MCF 10A (cell line): ENCODE results near the gene RIC8B. TPM values are rescaled to one million over a fixed set of nuclear protein-coding genes. Genes with fewer than 3 reads are reported as not detected.

Source experiments
- BruUV-seq: library from RNA; stranded (reverse); fragments of 400-500 nt; replicated peaks from 2 replicates; lab custom pipeline; 2021; lab: Mats Ljungman, UMichigan
- CTCF ChIA-PET: fragments of 300-600 bp; sonication (Branson Sonifier 250); formaldehyde crosslinking; extraction: SDS; loops from one replicate; lab custom pipeline; 2021; ENCODE audit warnings: antibody characterized with exemption, inconsistent platforms; lab: Yijun Ruan, JAX
- POLR2A ChIA-PET: fragments of 300-600, 350-650 bp; sonication (Branson Sonifier 250); formaldehyde crosslinking; extraction: SDS; loops from one replicate; lab custom pipeline; 2020; ENCODE audit warnings: antibody characterized with exemption, inconsistent platforms; lab: Yijun Ruan, JAX
- DNase-seq: peaks from one replicate; pipeline ENCODE4 v3.0.0-alpha.2; 2018; ENCODE audit not compliant: unreplicated experiment
- H3K27ac Mint-ChIP-seq: one replicate; pipeline ENCODE4 v1.8.0; 2022; ENCODE audit warnings: mild to moderate bottlenecking, low read depth, mixed read lengths; ENCODE audit not compliant: unreplicated experiment
- H3K27me3 Mint-ChIP-seq: one replicate; pipeline ENCODE4 v1.8.0; 2022; ENCODE audit warnings: mixed read lengths; ENCODE audit not compliant: insufficient read depth, unreplicated experiment
- H3K36me3 Mint-ChIP-seq: one replicate; pipeline ENCODE4 v1.8.0; 2022; ENCODE audit warnings: mild to moderate bottlenecking, moderate library complexity, mixed read lengths; ENCODE audit not compliant: insufficient read depth, unreplicated experiment
- H3K4me1 Mint-ChIP-seq: one replicate; pipeline ENCODE4 v1.8.0; 2022; ENCODE audit warnings: mixed read lengths; ENCODE audit not compliant: insufficient read depth, unreplicated experiment
- H3K4me3 Mint-ChIP-seq: one replicate; pipeline ENCODE4 v1.8.0; 2022; ENCODE audit warnings: mild to moderate bottlenecking, moderate library complexity, mixed read lengths; ENCODE audit not compliant: unreplicated experiment
- H3K9me3 Mint-ChIP-seq: one replicate; pipeline ENCODE4 v1.8.0; 2022; ENCODE audit warnings: mixed read lengths; ENCODE audit not compliant: unreplicated experiment
- CTCF ChIP-seq: fragments of 200-600 bp; IDR thresholded peaks from one replicate; pipeline ENCODE4 v1.8.0; 2022; ENCODE audit warnings: antibody characterized with exemption, mild to moderate bottlenecking; ENCODE audit not compliant: unreplicated experiment
- intact Hi-C: fragments of 100-400 bp; cut with micrococcal nuclease; formaldehyde crosslinking; loops from 2 replicates; pipeline ENCODE4 v1.14.1; 2022
- total RNA-seq: library from RNA; stranded (reverse); gene quantifications from 2 replicates; pipeline ENCODE4 v1.2.3, GENCODE V29; 2022

Gene RIC8B
- total RNA-seq, 1 experiment from 2014 or later: 10.0 TPM

- H3K36me3 Mint-ChIP-seq: peaks cover 29% of the 10 kb centered on the region
- BruUV-seq: no TSS peak
- intact Hi-C loops: no loop called here
- ChIA-PET CTCF (interaction anchor here (1.2 kb wide), 1 partner anchor 34 kb away, joined by 6 read pairs; no protein-coding TSS in a partner anchor), POLR2A (interaction anchor here (1.8 kb wide), 1 partner anchor 8 kb away, joined by 9 read pairs; no protein-coding TSS in a partner anchor)
- no peak overlapping the region for H3K4me3 Mint-ChIP-seq
- no peak for TF ChIP-seq CTCF
- H3K27me3 Mint-ChIP-seq: no peaks in the 10 kb centered on the region
- no peak overlapping the region for H3K27ac Mint-ChIP-seq
- H3K4me1 Mint-ChIP-seq: peaks cover 5% of the 10 kb centered on the region
- no peak for DNase-seq
- no peaks in the 10 kb centered on the region for H3K9me3 Mint-ChIP-seq
These were observed 110.5 kb downstream of the RIC8B start for GRCh38 chr12:106885026-106885425.

GRCh38 chr12:106885541-106886249, 111.2 kb downstream of the RIC8B start:
- H3K36me3 Mint-ChIP-seq: peaks cover 29% of the 10 kb centered on the region
- H3K27ac Mint-ChIP-seq: no peak overlapping the region
- no peak for TF ChIP-seq CTCF
- ChIA-PET CTCF (interaction anchor here (0.6 to 1.2 kb wide), 2 partner anchors 34 to 1075 kb away, joined by 3 to 6 read pairs; no protein-coding TSS in a partner anchor), POLR2A (interaction anchor here (0.6 kb wide), 1 partner anchor 508 kb away, joined by 3 read pairs; no protein-coding TSS in a partner anchor)
- intact Hi-C loops: no loop called here
- BruUV-seq: no TSS peak
- H3K4me3 Mint-ChIP-seq: no peak overlapping the region
- no peaks in the 10 kb centered on the region for H3K27me3 Mint-ChIP-seq
- H3K9me3 Mint-ChIP-seq: no peaks in the 10 kb centered on the region
- DNase-seq: no peak
- H3K4me1 Mint-ChIP-seq: peaks cover 5% of the 10 kb centered on the region

GRCh38 chr12:106886932-106887331, 112.5 kb downstream of the RIC8B start:
- ChIA-PET POLR2A (no interaction called here), CTCF (no interaction called here)
- H3K27me3 Mint-ChIP-seq: no peaks in the 10 kb centered on the region
- no peaks in the 10 kb centered on the region for H3K4me1 Mint-ChIP-seq
- BruUV-seq: no TSS peak
- H3K36me3 Mint-ChIP-seq: peaks cover 34% of the 10 kb centered on the region
- no peak overlapping the region for H3K4me3 Mint-ChIP-seq
- no peak for TF ChIP-seq CTCF
- intact Hi-C loops: no loop called here
- no peaks in the 10 kb centered on the region for H3K9me3 Mint-ChIP-seq
- DNase-seq: no peak
- H3K27ac Mint-ChIP-seq: no peak overlapping the region

GRCh38 chr12:106888348-106888970, 114.0 kb downstream of the RIC8B start:
- TF ChIP-seq CTCF: no peak
- H3K4me3 Mint-ChIP-seq: no peak overlapping the region

More at GRCh38 chr12:106888348-106888970, 114.0 kb downstream of the RIC8B start:
- Mint-ChIP-seq H3K4me1 (no peaks in the 10 kb centered on the region), H3K9me3 (no peaks in the 10 kb centered on the region), H3K27me3 (no peaks in the 10 kb centered on the region), H3K27ac (no peak overlapping the region), H3K36me3 (peaks cover 23% of the 10 kb centered on the region)
- no TSS peak for BruUV-seq
- ChIA-PET POLR2A (no interaction called here), CTCF (interaction anchor here (0.5 to 1.0 kb wide), 2 partner anchors 31 to 54 kb away, joined by 3 read pairs; no protein-coding TSS in a partner anchor)
- no peak for DNase-seq
- intact Hi-C loops: no loop called here
